Keratinocyte (primary cell): ENCODE results near the gene KCNC3. TPM values are rescaled to one million over a fixed set of nuclear protein-coding genes. Genes with fewer than 3 reads are reported as not detected.

Experiments
- DNase-seq: peaks from one replicate; pipeline ENCODE4 v3.0.0-alpha.2; 2011; ENCODE audit warnings: low read depth, missing footprints, low spot score
- FAIRE-seq: peaks from 2 replicates; lab custom pipeline; 2011; peaks lifted over from hg19 to GRCh38; lab: Jason Lieb, UNC
- H2AFZ ChIP-seq: 2 replicates; pipeline ENCODE4 v1.6.0; 2012; ENCODE audit warnings: low read length, control low read depth, inconsistent platforms; ENCODE audit not compliant: control insufficient read depth
- H3K27ac ChIP-seq: 2 replicates; pipeline ENCODE4 v1.5.1; 2011; ENCODE audit warnings: low read length; ENCODE audit not compliant: control insufficient read depth, insufficient read depth
- H3K27me3 ChIP-seq: 3 replicates; pipeline ENCODE4 v1.6.0; 2011; ENCODE audit warnings: low read length; ENCODE audit not compliant: control insufficient read depth, insufficient read depth; ENCODE audit errors: extremely low read depth
- H3K36me3 ChIP-seq, 2 experiments: 2 replicates in 1 of 2; 3 replicates in 1 of 2; pipeline ENCODE4 v1.5.1; 2011; ENCODE audit warnings: low read length in 2 of 2, mild to moderate bottlenecking in 1 of 2; ENCODE audit not compliant: control insufficient read depth in 2 of 2, insufficient read depth in 2 of 2; ENCODE audit errors: extremely low read depth in 1 of 2
- H3K4me1 ChIP-seq: 3 replicates; pipeline ENCODE4 v1.5.1; 2011; ENCODE audit warnings: low read length; ENCODE audit not compliant: control insufficient read depth, insufficient read depth; ENCODE audit errors: extremely low read depth
- H3K4me2 ChIP-seq: 3 replicates; pipeline ENCODE4 v1.6.0; 2011; ENCODE audit warnings: low read depth, low read length; ENCODE audit not compliant: control insufficient read depth, insufficient read depth; ENCODE audit errors: extremely low read depth
- H3K4me3 ChIP-seq, 3 experiments: fragments of 200-600 bp in 1 of 3; sonication (generic) in 1 of 3; 2 replicates in 2 of 3; 3 replicates in 1 of 3; pipeline ENCODE4 v1.5.1; 2011 to 2016; ENCODE audit warnings: low read length in 3 of 3, mild to moderate bottlenecking in 3 of 3, control low read depth in 2 of 3, inconsistent platforms in 1 of 3, low read depth in 1 of 3, mixed read lengths in 1 of 3, mixed run types in 1 of 3, moderate library complexity in 1 of 3; ENCODE audit not compliant: control insufficient read depth in 2 of 3, insufficient read depth in 2 of 3; ENCODE audit errors: extremely low read depth in 1 of 3
- H3K79me2 ChIP-seq: 2 replicates; pipeline ENCODE4 v1.6.0; 2012; ENCODE audit warnings: low read length; ENCODE audit not compliant: control insufficient read depth, insufficient read depth
- H3K9ac ChIP-seq: 3 replicates; pipeline ENCODE4 v1.6.0; 2011; ENCODE audit warnings: low read length; ENCODE audit not compliant: control insufficient read depth, insufficient read depth; ENCODE audit errors: extremely low read depth
- H3K9me1 ChIP-seq: 3 replicates; pipeline ENCODE4 v1.6.0; 2011; ENCODE audit warnings: low read length; ENCODE audit not compliant: control insufficient read depth, insufficient read depth; ENCODE audit errors: extremely low read depth
- H3K9me3 ChIP-seq: 2 replicates; pipeline ENCODE4 v1.5.1; 2012; ENCODE audit warnings: low read depth, low read length; ENCODE audit not compliant: control insufficient read depth
- H4K20me1 ChIP-seq: 3 replicates; pipeline ENCODE4 v1.6.0; 2011; ENCODE audit warnings: low read length; ENCODE audit not compliant: control insufficient read depth, insufficient read depth; ENCODE audit errors: extremely low read depth
- CTCF ChIP-seq, 3 experiments: IDR thresholded peaks in 1 of 3; conservative IDR thresholded peaks in 1 of 3; optimal IDR thresholded peaks in 1 of 3; 2 replicates in 2 of 3; 3 replicates in 1 of 3; pipeline versions ENCODE3 to v1.5.1; 2011; ENCODE audit warnings: low read length in 3 of 3, mild to moderate bottlenecking in 3 of 3, moderate library complexity in 2 of 3, control low read depth in 1 of 3, inconsistent platforms in 1 of 3; ENCODE audit not compliant: insufficient read depth in 2 of 3; ENCODE audit errors: extremely low read depth in 1 of 3
- EZH2 ChIP-seq: IDR thresholded peaks from one replicate; pipeline ENCODE4 v1.6.1; 2012; ENCODE audit warnings: inconsistent platforms, mild to moderate bottlenecking, low read length, moderate library complexity
- dilution Hi-C: fragments of 300-500 bp; cut with MboI; formaldehyde crosslinking; loops from one replicate; pipeline ENCODE4 v1.7.0; 2020; ENCODE audit warnings: low sequenced_read_pairs; ENCODE audit not compliant: extremely low pct_ligation_motif_present
- polyA plus RNA-seq, 5 experiments: library from polyadenylated mRNA; depleted of rRNA in 3 of 5; stranded (reverse) in 3 of 5; stranded (forward) in 1 of 5; unstranded in 1 of 5; fragments of >200 nt; gene quantifications; 1 replicate in 1 of 5; 2 replicates in 3 of 5; 3 replicates in 1 of 5; pipeline versions ENCODE4 v1.2.1 to v1.2.3, GENCODE V29; 2011 to 2012; ENCODE audit warnings: missing spikeins in 2 of 5, low read depth in 1 of 5, low replicate concordance in 1 of 5

KCNC3 gene
- polyA plus RNA-seq, 1 donor (not counting 4 experiments of a cell fraction or from before 2014, with no cell fraction given): 0.01 TPM

- H2AFZ ChIP-seq: no peak overlapping the region
- DNase-seq: no peak
- no peaks in the 10 kb centered on the region for H4K20me1 ChIP-seq
- no peaks in the 10 kb centered on the region for H3K36me3 ChIP-seq
- no peaks in the 10 kb centered on the region for H3K9me3 ChIP-seq
- dilution Hi-C loops: no loop called here
- H3K27ac ChIP-seq: no peak overlapping the region
- no peaks in the 10 kb centered on the region for H3K79me2 ChIP-seq
- H3K27me3 ChIP-seq: no peaks in the 10 kb centered on the region
- H3K4me3 ChIP-seq: no peak overlapping the region
- H3K4me2 ChIP-seq: no peak overlapping the region
- no peaks in the 10 kb centered on the region for H3K9me1 ChIP-seq
- H3K9ac ChIP-seq: no peak overlapping the region
- no peak for FAIRE-seq
- TF ChIP-seq EZH2: no peak
- TF ChIP-seq CTCF (optimal IDR thresholded peaks at IDR 0.05 in 1 of 3, IDR thresholded peaks at IDR 0.05 in 1 of 3, conservative IDR thresholded peaks at IDR 0.05 in 1 of 3; ENCODE audit: extremely low read depth in 1 of 3, insufficient read depth in 2 of 3, low read length in 3 of 3): no peak
- H3K4me1 ChIP-seq: peaks cover 6% of the 10 kb centered on the region
Observed at GRCh38 chr19:50371914-50372475, 42.8 kb upstream of the KCNC3 start.

GRCh38 chr19:50368649-50369570 lies 39.7 kb upstream of the KCNC3 start:
- peak overlapping the region; percentile 82 for H3K9ac ChIP-seq
- TF ChIP-seq EZH2 (no peak), CTCF (optimal IDR thresholded peaks at IDR 0.05 in 1 of 3, IDR thresholded peaks at IDR 0.05 in 1 of 3, conservative IDR thresholded peaks at IDR 0.05 in 1 of 3; ENCODE audit: extremely low read depth in 1 of 3, insufficient read depth in 2 of 3, low read length in 3 of 3) (peak; percentile 71 to 85 (median 80))
- dilution Hi-C loops: no loop called here
- H3K4me3 ChIP-seq: peak overlapping the region; percentile 48 to 95 (median 87)
- H3K36me3 ChIP-seq: no peaks in the 10 kb centered on the region
- peak; percentile 90 for FAIRE-seq
- peak overlapping the region; percentile 61 for H3K27ac ChIP-seq
- H3K9me3 ChIP-seq: no peaks in the 10 kb centered on the region
- H3K27me3 ChIP-seq: no peaks in the 10 kb centered on the region
- H3K4me2 ChIP-seq: peak overlapping the region; percentile 99
- DNase-seq: no peak
- no peaks in the 10 kb centered on the region for H4K20me1 ChIP-seq
- H3K4me1 ChIP-seq: peaks cover 6% of the 10 kb centered on the region
- H3K79me2 ChIP-seq: no peaks in the 10 kb centered on the region
- H3K9me1 ChIP-seq: no peaks in the 10 kb centered on the region
- peak overlapping the region; percentile 98 for H2AFZ ChIP-seq
